HepG2 (cell line): ENCODE data around the gene ZNF638. TPM values are rescaled to one million over a fixed set of nuclear protein-coding genes. Genes with fewer than 3 reads are reported as not detected.
A peak's percentile ranks its signal among the peaks of the same experiment; 100 is the strongest.
"Not testable (repeated sequence)": the region's sequence is repeated elsewhere in the genome, so short reads cannot be mapped to it uniquely, and the experiment has no call there.

Source experiments
- ATAC-seq: fragments of 200-7000 bp; cut with Tn5 transposase; 3 replicates; pipeline ENCODE4 v1.9.1; 2020; ENCODE audit warnings: mild to moderate bottlenecking, moderate library complexity
- BruUV-seq: library from RNA; stranded (reverse); fragments of 400-500 nt; replicated peaks from 2 replicates; lab custom pipeline; 2021; lab: Mats Ljungman, UMichigan
- CTCF ChIA-PET: fragments of 300-600 bp; formaldehyde crosslinking; extraction: SDS; loops from one replicate; lab custom pipeline; 2021; ENCODE audit warnings: low total read pairs, inconsistent platforms, low intra/inter-chr PET ratio; lab: Yijun Ruan, JAX
- POLR2A ChIA-PET: fragments of 350-600 bp; sonication (Branson Sonifier 250); formaldehyde crosslinking; loops from one replicate; lab custom pipeline; 2020; ENCODE audit warnings: antibody characterized with exemption, inconsistent platforms; lab: Yijun Ruan, JAX
- DNase-seq: peaks from one replicate; pipeline ENCODE4 v3.0.0-alpha.2; 2015; ENCODE audit warnings: low spot score
- FAIRE-seq: peaks from 3 replicates; lab custom pipeline; 2011; peaks lifted over from hg19 to GRCh38; lab: Jason Lieb, UNC
- H2AFZ ChIP-seq: one replicate; pipeline ENCODE4 v1.6.1; 2011; ENCODE audit warnings: low read length, inconsistent platforms
- H3K27ac ChIP-seq: fragments of 300-600 bp; 3 replicates; pipeline ENCODE4 v1.8.0; 2011; ENCODE audit warnings: mixed run types, mild to moderate bottlenecking, mixed read lengths, low read length, inconsistent platforms; ENCODE audit not compliant: insufficient read depth; ENCODE audit errors: extremely low read length
- H3K27me3 ChIP-seq, 2 experiments: fragments of 200-600 bp in 1 of 2; 2 replicates in 1 of 2; 3 replicates in 1 of 2; pipeline versions ENCODE4 v1.6.0 to v1.8.0; 2011; ENCODE audit warnings: low read length in 2 of 2, mild to moderate bottlenecking in 2 of 2, moderate library complexity in 2 of 2, inconsistent platforms in 1 of 2; ENCODE audit not compliant: insufficient read depth in 2 of 2, control insufficient read depth in 1 of 2
- H3K36me3 ChIP-seq, 2 experiments: fragments of 200-600 bp in 1 of 2; replicated peaks in 1 of 2; 2 replicates in 1 of 2; 3 replicates in 1 of 2; pipeline versions ENCODE4 v1.5.1 to v1.8.0; 2011; ENCODE audit warnings: low read length in 2 of 2, inconsistent platforms in 1 of 2; ENCODE audit not compliant: insufficient read depth in 2 of 2, control insufficient read depth in 1 of 2
- H3K4me1 ChIP-seq: 2 replicates; pipeline ENCODE4 v1.5.1; 2012; ENCODE audit warnings: low read length, inconsistent platforms; ENCODE audit not compliant: insufficient read depth
- H3K4me2 ChIP-seq: 2 replicates; pipeline ENCODE4 v1.6.0; 2011; ENCODE audit warnings: low read depth, low read length, inconsistent platforms
- H3K4me3 ChIP-seq, 3 experiments: fragments of 200-600 bp in 1 of 3; sonication (generic), shearing (Covaris generic) in 1 of 3; replicated peaks in 1 of 3; 2 replicates each; pipeline ENCODE4 v1.5.1; 2011 to 2016; ENCODE audit warnings: low read length in 3 of 3, inconsistent platforms in 2 of 3, low read depth in 2 of 3, mild to moderate bottlenecking in 2 of 3, control low read depth in 1 of 3, mixed read lengths in 1 of 3; ENCODE audit not compliant: insufficient read depth in 1 of 3
- H3K79me2 ChIP-seq: one replicate; pipeline ENCODE4 v1.6.1; 2011; ENCODE audit warnings: low read length, inconsistent platforms; ENCODE audit not compliant: insufficient read depth
- H3K9ac ChIP-seq: 2 replicates; pipeline ENCODE4 v1.6.0; 2011; ENCODE audit warnings: mild to moderate bottlenecking, low read depth, low read length, inconsistent platforms; ENCODE audit not compliant: insufficient read depth
- H3K9me3 ChIP-seq: 2 replicates; pipeline ENCODE4 v1.5.1; 2012; ENCODE audit warnings: mild to moderate bottlenecking, low read length
- H4K20me1 ChIP-seq: 2 replicates; pipeline ENCODE4 v1.6.0; 2011; ENCODE audit warnings: inconsistent platforms, mild to moderate bottlenecking, low read length, moderate library complexity; ENCODE audit not compliant: insufficient read depth
- DMTF1 ChIP-seq: sonication (generic); formaldehyde crosslinking; IDR thresholded peaks from 2 replicates; pipeline ENCODE4 v1.4.0; 2020; ENCODE audit warnings: mild to moderate bottlenecking, missing genetic modification reagents
- NCOR1 ChIP-seq: fragments of 200-600 bp; sonication (generic); IDR thresholded peaks from 2 replicates; pipeline ENCODE4 v1.7.0; 2017; ENCODE audit warnings: antibody characterized with exemption, low read length, borderline replicate concordance
- PRDM4 ChIP-seq: sonication (generic); formaldehyde crosslinking; IDR thresholded peaks from 2 replicates; pipeline ENCODE4 v1.9.0; 2021; ENCODE audit warnings: missing genetic modification reagents, borderline replicate concordance
- RCOR2 ChIP-seq: IDR thresholded peaks from 2 replicates; pipeline ENCODE4 v1.6.1; 2016; ENCODE audit warnings: missing biosample characterization, missing genetic modification reagents
- RNF219 ChIP-seq: sonication (generic); formaldehyde crosslinking; IDR thresholded peaks from 2 replicates; pipeline ENCODE4 v1.5.0; 2020; ENCODE audit warnings: mild to moderate bottlenecking, missing genetic modification reagents
- ZNF318 ChIP-seq: sonication (generic); formaldehyde crosslinking; IDR thresholded peaks from 2 replicates; pipeline ENCODE4 v1.4.0; 2020; ENCODE audit warnings: mild to moderate bottlenecking, missing genetic modification reagents
- ZNF430 ChIP-seq: sonication (generic); formaldehyde crosslinking; IDR thresholded peaks from 2 replicates; pipeline ENCODE4 v1.9.0; 2021; ENCODE audit warnings: mild to moderate bottlenecking, missing genetic modification reagents
- WGBS: methylation state at CpG from one replicate; pipeline ENCODE4 v1.1.6; 2017; ENCODE audit warnings: low lambda C conversion rate; 5-methylcytosine and 5-hydroxymethylcytosine counted together
- in situ Hi-C: cut with HindIII; loops from 2 replicates; pipeline ENCODE4 v1.10.0; 2017; ENCODE audit warnings: low pct_unique_long_range_greater_than_20kb; ENCODE audit not compliant: extremely low pct_ligation_motif_present
- intact Hi-C: fragments of 100-400 bp; cut with micrococcal nuclease; formaldehyde crosslinking; loops from one replicate; pipeline ENCODE4 v1.10.0; 2022; ENCODE audit not compliant: unreplicated experiment
- polyA plus RNA-seq, 8 experiments: library from polyadenylated mRNA; depleted of rRNA in 3 of 8; stranded (reverse) in 7 of 8; unstranded in 1 of 8; fragments of >200 nt; fragmentation: Illumina TruSeq in 4 of 8; extraction: Trizol in 4 of 8; gene quantifications; 2 replicates each; pipeline versions ENCODE4 v1.2.1 to v1.2.3, GENCODE V29; 2011 to 2016; ENCODE audit warnings: low read depth in 4 of 8, missing spikeins in 1 of 8, mixed read lengths in 1 of 8; ENCODE audit not compliant: insufficient read depth in 1 of 8
- total RNA-seq, 5 experiments: library from RNA; depleted of rRNA; stranded (reverse); fragments of >200 nt; fragmentation: Illumina TruSeq; extraction: Trizol; gene quantifications; 2 replicates each; pipeline ENCODE4 v1.2.3, GENCODE V29; 2016; ENCODE audit warnings: low read depth in 1 of 5

Gene ZNF638
- total and polyA plus RNA-seq, 2 of the 13 experiments (the other 11 are each of a cell fraction or from before 2014, with no cell fraction given): 92.7 to 144 TPM

GRCh38 chr2:71331331-71331580, 326 bp upstream of the ZNF638 start:
- in situ Hi-C loops, H3K27ac ChIP-seq, H2AFZ ChIP-seq, H3K9ac ChIP-seq, H3K27me3 ChIP-seq, DNase-seq, H3K9me3 ChIP-seq, FAIRE-seq, BruUV-seq, ATAC-seq, H3K36me3 ChIP-seq, intact Hi-C loops: not testable (repeated sequence)
- peak overlapping the region in 1 of 3 experiments; percentile 99; a peak in 2 of 6 replicates for H3K4me3 ChIP-seq
- ChIA-PET POLR2A (interaction anchor here (0.6 to 2.1 kb wide), 19 partner anchors 9 to 263 kb away, joined by 3 to 12 read pairs (median 4); partner anchors contain the start of genes MCEE, MPHOSPH10 and NAGK), CTCF (interaction anchor here (1.2 kb wide), 1 partner anchor 32 kb away, joined by 5 read pairs; no protein-coding TSS in a partner anchor)
- H3K79me2 ChIP-seq: peaks cover 45% of the 10 kb centered on the region
- peaks cover 53% of the 10 kb centered on the region for H3K4me1 ChIP-seq
- WGBS: under 1% methylated on average over 9 of the region's 9 CpGs
- peaks cover 32% of the 10 kb centered on the region for H4K20me1 ChIP-seq
- H3K4me2 ChIP-seq: peak overlapping the region; percentile 77
- 0 out of 2 replicates have a peak, but pooled peaks have one; percentile 18 for TF ChIP-seq RNF219 (CRISPR knock-in tag)
- peak; percentile 58; the same call in 1 of the 2 replicates for TF ChIP-seq DMTF1 (CRISPR knock-in tag)
- 0 out of 2 replicates have a peak, but pooled peaks have one; percentile 19 for TF ChIP-seq PRDM4 (CRISPR knock-in tag)
- 0 out of 2 replicates have a peak, but pooled peaks have one; percentile 34 for TF ChIP-seq NCOR1
- TF ChIP-seq ZNF318 (CRISPR knock-in tag): 0 out of 2 replicates have a peak, but pooled peaks have one; percentile 65
- TF ChIP-seq RCOR2 (CRISPR knock-in tag): peak; percentile 69
- TF ChIP-seq ZNF430 (CRISPR knock-in tag): peak; percentile 8; the same call in 1 of the 2 replicates
